Kidney capillary endothelial cell (primary cell): ENCODE measurements around the gene LST1.

Experiments
- DNase-seq: peaks from one replicate; pipeline ENCODE4 v3.0.0-alpha.2; 2018; ENCODE audit warnings: low spot score

The LST1 gene

DNA sequence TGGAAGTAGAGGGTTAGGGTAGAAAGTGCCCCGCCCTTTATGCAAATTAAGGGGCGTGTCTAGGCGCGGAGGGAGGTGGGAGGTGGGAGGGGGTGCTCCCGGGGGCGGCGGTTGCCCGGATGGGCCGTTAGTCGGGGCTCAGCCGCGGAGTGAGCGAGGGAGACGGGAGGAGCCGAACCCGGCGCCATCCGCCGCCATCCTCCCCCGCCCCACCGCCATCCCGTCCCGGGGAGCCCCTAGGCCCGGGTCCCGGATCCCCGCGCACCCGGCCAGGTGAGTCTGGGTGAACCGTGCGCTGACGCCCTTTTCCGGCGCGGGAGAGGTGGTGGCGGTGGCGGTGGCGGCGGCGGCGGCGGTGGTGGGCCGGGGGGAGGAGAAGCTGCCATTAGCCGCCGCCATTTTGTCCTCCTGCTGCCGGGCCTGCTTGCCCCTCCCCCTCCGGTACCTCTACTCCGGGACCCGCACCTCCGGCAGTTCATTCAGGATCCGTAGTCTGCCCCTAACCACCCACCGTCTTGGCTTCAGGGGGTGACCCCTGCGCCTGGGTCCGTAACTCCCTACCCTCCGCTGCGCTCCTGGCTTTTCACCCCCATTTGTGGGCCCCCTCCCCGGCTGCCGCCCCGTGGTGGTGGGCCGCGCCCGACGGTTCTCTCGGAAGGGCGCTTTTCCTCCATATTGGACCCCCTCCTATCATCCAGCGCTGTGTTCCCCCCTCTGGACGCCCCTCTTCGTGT is 34.7 kb downstream of the LST1 start, which contains the start of gene PRRC2A:
Gene PRRC2A (plus strand): TSS at position 130 of the 734 bp plus-strand sequence. CDS start 2,075 bp downstream, outside the sequence.
- DNase-seq, result peak; percentile 57

DNA sequence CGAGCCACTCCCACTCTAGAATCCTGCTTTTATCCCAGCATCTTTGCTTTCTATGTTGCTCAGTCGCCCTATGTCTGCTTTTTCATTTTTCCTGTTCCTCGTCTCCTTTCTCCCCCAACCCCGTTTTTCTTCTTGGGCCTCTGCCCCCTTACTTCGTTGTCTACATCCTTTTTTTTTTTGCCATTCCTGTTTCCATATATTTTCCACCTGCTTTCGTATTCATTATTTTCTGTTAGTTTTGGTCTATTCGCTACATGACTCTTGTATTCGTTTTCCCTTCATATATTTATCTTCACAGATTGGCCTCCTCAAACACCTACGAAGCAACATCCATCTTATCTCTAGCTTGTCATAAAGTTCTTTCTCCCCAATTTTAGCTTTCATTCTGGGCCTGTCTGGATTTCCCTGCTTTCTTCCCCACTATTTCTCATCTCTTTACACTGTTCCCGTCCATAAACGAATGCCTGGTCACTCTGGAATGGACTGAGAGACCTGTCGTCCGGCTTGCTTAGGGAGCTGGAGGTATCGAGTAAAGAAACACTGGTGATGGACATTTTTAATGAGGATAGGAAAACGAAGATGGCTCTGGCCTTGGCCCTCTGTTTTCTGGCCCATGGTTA is 35.4 kb downstream of the LST1 start:
- no peak for DNase-seq

DNA sequence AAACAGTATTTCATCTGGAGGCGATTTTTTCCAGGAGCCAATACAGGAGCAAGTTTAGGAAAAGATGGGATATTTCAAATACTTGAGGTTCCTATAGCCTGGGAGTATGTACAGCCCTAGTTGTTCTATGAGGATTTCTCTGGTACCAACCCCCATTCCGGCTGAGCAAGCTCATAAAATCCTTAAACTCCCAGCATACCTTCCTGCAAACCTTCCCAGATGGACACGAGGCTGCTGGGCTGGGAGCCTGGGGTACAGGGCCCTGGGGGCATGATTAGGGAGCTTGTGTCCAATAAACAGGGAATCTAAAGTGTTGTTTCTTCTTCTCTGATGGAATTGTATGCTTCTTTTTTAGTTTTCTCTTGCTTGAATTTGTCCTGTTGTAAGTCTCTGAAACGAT is 35.9 kb downstream of the LST1 start:
- no peak for DNase-seq

DNA sequence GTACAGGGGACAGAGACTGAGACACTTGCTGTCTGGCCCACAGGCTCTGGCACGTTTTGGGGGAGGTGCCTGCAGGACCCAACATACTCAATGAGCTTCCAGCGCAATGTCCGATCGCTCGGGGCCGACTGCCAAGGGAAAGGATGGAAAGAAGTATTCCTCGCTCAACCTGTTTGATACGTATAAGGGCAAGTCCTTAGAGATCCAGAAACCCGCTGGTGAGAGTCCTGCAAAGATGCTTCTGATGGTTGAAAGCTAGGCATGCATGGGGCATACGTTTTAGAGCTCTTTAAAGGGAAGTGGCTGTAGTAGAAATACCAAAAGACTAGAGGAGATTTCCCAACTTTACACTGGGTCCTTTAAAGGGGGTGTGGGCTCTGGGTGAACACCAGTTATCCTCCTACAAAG is 36.6 kb downstream of the LST1 start:
- DNase-seq, result no peak

DNA sequence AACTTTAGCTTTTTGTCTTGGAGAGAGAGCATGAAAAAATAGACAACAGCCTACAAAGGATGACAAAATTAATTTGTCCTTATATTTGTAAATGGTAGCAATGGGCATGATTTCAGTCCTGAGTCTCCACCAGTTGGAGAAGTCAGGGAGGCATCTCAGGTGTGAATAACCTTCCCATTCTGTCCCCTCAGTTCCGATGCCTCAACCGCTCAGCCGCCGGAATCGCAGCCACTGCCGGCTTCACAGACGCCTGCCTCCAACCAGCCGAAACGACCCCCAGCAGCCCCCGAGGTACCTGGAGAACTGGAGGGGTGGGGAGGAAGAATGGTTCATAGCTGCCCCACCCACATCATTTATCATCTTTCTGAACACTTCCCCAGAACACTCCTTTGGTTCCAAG is 38.0 kb downstream of the LST1 start:
- no peak for DNase-seq

DNA sequence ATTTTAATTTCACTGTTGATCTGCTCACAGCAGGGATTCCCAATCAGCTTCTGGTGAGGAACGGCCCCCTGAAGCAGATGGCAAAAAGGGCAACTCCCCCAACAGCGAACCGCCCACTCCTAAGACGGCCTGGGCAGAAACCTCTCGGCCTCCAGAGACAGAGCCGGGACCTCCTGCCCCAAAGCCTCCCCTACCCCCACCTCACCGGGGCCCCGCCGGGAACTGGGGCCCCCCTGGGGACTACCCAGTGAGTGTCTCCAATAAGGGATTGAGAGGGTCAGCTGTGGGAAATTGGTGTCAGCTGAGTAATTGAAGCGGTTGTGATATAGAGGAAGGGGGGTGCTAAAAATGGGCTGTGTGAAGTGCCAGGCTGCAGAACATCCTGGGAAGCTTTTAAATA is 40.9 kb downstream of the LST1 start:
- no peak for DNase-seq

DNA sequence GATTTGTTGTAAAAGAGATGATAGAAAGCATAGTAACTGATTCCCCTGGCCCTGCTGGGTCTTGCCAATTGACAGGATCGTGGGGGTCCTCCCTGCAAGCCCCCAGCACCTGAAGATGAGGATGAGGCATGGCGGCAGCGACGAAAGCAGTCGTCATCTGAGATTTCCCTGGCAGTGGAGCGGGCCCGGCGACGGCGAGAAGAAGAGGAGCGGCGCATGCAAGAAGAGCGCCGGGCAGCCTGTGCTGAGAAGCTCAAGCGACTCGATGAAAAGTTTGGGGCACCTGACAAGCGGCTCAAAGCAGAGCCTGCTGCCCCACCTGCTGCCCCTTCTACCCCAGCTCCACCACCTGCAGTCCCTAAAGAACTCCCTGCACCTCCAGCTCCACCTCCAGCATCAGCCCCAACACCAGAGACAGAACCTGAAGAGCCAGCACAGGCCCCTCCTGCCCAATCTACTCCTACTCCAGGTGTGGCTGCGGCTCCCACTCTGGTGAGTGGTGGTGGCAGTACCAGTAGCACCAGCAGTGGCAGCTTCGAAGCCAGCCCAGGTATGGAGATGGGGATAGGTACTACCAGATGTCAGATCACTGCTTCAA is 41.7 kb downstream of the LST1 start:
- no peak for DNase-seq

DNA sequence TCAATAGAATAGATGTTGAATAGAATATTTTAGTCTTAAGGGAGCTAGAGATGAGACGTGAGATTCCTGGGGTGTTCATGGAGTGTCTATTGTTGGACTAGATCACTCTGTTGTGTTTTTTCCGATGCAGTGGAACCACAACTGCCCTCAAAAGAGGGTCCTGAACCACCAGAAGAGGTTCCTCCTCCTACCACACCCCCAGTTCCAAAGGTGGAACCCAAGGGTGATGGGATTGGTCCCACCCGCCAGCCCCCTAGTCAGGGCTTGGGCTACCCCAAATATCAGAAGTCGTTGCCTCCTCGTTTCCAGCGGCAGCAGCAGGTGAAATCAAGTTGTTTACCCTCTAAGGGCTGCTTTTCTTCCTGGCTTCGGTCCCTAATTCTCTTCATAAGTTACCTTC is 42.9 kb downstream of the LST1 start:
- DNase-seq, result no peak

DNA sequence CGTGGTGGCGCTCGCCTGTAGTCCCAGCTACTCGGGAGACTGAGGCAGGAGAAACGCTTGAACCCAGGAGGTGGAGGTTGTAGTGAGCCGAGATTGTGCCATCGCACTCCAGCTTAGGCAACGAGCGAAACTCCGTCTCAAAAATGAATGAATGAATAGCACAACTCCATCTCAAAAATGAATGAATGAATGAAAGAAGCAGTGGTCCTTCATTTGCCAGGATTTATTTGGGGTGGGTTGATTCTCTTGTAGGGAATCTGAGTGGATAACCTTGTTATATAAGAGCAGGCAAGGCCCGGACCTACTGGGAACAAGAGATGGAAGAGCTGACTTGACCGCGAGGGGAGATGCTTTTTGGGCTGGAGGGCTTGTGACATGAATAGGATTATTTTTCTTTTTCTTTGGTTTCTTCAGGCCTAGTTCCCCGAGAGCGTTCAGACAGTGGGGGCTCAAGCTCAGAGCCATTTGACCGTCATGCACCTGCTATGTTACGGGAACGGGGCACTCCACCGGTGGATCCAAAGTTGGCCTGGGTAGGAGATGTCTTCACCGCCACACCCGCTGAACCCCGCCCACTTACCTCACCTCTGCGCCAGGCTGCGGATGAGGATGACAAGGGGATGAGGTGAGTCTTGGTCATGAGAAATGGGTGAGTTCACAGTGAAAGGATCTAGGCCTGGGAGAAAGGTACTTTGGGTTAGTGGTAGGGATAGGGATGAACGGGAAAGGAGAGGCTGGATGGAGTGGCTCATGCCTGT is 44.3 kb downstream of the LST1 start:
- DNase-seq, result no peak

DNA sequence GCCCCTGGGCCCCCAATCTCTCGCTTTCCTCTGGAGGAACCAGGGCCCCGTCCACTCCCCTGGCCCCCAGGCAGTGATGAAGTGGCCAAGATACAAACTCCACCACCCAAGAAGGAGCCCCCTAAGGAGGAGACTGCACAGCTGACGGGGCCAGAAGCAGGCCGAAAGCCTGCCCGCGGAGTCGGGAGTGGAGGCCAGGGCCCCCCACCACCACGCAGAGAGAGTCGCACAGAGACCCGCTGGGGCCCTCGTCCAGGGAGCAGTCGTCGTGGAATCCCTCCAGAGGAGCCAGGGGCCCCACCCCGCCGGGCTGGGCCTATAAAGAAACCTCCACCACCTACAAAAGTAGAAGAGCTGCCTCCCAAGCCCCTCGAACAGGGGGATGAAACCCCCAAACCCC is 45.1 kb downstream of the LST1 start:
- no peak for DNase-seq

DNA sequence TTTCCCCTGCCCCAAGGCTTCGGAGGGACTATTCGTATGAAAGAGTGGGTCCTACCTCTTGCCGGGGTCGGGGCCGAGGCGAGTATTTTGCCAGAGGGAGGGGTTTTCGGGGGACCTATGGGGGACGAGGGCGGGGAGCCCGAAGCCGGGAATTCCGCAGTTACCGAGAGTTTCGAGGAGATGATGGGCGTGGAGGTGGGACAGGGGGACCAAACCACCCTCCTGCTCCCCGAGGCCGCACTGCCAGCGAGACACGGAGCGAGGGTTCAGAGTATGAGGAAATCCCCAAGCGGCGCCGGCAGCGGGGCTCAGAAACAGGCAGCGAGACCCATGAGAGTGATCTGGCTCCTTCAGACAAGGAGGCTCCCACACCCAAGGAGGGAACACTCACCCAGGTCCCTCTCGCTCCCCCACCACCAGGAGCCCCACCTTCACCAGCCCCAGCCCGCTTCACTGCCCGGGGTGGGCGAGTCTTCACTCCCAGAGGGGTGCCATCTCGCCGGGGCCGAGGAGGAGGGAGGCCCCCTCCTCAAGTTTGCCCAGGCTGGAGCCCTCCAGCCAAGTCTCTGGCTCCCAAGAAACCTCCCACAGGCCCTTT is 45.7 kb downstream of the LST1 start:
- DNase-seq, result no peak

DNA sequence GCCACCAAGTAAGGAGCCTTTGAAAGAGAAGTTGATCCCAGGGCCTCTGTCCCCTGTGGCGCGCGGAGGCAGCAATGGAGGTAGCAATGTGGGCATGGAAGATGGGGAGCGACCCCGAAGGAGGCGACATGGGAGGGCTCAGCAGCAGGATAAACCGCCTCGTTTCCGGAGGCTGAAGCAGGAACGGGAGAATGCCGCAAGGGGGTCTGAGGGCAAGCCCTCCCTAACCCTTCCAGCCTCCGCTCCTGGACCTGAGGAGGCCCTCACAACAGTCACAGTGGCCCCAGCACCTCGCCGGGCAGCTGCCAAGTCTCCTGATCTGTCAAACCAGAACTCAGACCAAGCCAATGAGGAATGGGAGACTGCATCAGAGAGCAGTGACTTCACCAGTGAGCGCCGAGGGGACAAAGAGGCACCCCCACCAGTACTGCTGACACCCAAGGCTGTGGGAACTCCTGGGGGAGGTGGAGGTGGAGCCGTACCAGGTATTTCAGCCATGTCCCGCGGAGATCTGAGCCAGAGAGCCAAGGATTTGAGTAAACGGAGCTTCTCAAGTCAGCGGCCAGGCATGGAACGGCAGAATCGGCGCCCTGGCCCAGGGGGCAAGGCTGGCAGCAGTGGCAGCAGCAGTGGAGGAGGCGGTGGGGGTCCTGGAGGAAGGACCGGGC is 46.3 kb downstream of the LST1 start:
- no peak for DNase-seq

DNA sequence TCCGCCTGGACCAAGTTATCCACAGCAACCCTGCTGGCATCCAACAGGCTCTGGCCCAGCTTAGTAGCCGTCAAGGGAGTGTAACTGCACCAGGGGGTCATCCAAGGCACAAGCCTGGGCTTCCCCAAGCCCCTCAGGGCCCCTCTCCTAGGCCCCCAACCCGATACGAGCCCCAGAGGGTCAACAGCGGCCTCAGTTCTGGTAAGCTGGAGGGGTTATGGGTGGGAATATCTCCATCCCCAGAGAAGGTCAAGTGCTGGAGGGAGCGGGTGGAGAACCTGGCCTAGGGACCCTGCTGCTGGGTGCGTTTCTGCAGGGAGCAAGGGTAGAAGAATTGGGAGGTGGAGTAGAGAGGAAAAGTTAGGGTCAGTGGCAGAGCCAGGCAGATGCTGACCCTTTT is 47.4 kb downstream of the LST1 start:
- no peak for DNase-seq

DNA sequence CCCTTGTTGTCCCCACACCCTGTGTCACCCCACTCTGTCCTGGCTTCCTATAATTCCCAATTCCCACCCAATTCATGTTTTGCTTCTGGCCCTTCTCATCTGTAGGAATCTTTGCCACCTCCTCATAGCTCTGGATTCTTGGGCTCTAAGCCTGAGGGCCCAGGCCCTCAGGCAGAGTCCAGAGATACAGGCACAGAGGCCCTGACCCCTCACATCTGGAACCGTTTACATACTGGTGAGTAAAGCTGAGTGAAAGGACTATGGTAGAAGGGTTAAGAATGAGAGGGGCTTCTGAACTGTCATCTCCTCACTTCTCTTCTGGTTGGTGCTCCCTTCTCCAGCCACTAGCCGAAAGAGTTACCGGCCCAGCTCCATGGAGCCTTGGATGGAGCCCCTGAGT is 48.1 kb downstream of the LST1 start:
- no peak for DNase-seq

DNA sequence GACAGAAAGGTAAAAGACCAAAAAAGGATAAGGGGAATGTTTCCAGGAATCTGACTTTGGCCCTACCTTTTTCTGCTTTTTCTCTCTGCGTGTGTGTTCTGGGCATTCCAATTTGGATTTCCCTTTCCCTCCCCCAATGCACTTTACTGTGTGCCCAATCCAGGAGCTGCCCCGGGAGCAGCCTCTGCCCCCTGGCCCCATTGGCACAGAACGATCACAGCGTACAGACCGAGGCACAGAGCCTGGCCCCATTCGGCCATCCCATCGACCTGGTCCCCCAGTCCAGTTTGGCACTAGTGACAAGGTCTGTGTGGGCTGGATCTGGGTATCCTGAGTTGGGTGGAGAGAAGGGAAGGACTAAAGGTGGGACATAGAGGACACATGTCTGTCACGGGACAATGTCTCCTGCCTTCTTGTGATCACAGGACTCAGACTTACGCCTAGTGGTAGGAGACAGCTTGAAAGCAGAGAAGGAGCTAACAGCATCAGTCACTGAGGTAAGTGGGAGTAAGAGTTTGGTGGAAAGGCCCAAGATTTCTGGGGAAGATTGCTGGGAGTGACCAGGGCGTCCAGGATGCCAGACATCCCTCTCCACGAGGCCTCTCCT is 49.0 kb downstream of the LST1 start:
- DNase-seq, result no peak

DNA sequence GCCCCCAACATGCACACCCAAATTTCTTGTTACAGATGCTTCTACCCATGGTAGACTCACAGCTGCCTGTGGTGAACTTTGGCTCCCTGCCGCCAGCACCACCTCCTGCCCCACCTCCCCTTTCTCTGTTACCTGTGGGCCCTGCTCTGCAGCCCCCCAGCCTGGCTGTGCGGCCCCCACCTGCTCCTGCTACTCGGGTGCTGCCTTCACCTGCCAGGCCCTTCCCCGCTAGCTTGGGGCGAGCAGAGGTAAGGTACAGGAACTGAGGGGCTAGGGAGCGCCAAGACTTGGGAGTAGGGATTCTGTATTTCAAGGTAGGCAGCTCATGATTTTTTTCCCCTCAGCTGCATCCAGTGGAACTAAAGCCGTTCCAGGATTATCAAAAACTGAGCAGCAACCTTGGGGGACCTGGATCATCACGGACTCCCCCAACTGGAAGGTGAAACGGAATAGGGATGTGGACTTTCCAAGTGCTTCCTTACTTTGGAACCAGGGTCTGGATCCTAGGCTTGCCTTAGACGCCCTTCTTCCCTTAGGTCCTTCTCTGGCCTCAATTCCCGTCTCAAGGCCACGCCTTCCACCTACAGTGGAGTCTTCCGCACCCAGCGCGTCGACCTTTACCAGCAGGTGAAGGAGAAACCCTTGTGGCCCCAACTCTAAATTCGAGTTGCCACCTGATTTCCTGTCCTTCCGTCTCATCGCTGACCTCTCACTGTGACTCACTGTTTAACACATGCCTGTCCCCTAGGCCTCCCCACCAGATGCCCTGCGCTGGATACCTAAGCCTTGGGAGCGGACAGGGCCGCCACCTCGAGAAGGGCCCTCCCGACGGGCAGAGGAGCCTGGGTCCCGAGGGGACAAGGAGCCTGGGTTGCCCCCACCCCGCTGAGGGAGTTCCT is 50.9 kb downstream of the LST1 start:
- no peak for DNase-seq
